H1 (cell line): Measurements from ENCODE around the gene PHC3. TPM values are rescaled to one million over a fixed set of nuclear protein-coding genes. Genes with fewer than 3 reads are reported as not detected.

ENCODE experiments used
- POLR2AphosphoS5 ChIP-seq: IDR thresholded peaks from 2 replicates; pipeline ENCODE4 v1.6.1; 2011; ENCODE audit warnings: low read depth, low read length
- POU5F1 ChIP-seq: IDR thresholded peaks from 2 replicates; pipeline ENCODE4 v1.6.1; 2011; ENCODE audit warnings: low read depth, mild to moderate bottlenecking, low read length, moderate library complexity
- SIX5 ChIP-seq: IDR thresholded peaks from 2 replicates; pipeline ENCODE4 v1.6.1; 2011; ENCODE audit warnings: mild to moderate bottlenecking, low read depth, low read length
- SP1 ChIP-seq: IDR thresholded peaks from 2 replicates; pipeline ENCODE4 v1.6.1; 2011; ENCODE audit warnings: low read depth, low read length
- USF2 ChIP-seq: IDR thresholded peaks from 2 replicates; pipeline ENCODE4 v1.6.1; 2011; ENCODE audit warnings: low read length, improper control_type of control experiment
- ZNF274 ChIP-seq: IDR thresholded peaks from 2 replicates; pipeline ENCODE4 v1.7.0; 2012; ENCODE audit warnings: low read length, borderline replicate concordance; ENCODE audit errors: extremely low read depth
- polyA plus RNA-seq, 7 experiments: library from polyadenylated mRNA; depleted of rRNA in 3 of 7; stranded (reverse) in 5 of 7; unstranded in 2 of 7; fragments of >200 nt in 5 of 7; fragments of 200-250 nt in 2 of 7; gene quantifications; 1 replicate in 5 of 7; 2 replicates in 1 of 7; 4 replicates in 1 of 7; pipeline versions ENCODE4 v1.2.1 to v1.2.3, GENCODE V29; 2011 to 2013; ENCODE audit warnings: missing spikeins in 2 of 7, mixed read lengths in 2 of 7
- total RNA-seq: library from RNA; stranded (reverse); fragmentation: NEBNext Ultra II Directional; extraction: Animal tissue kit (Norgen Biotek cat#: 25700); gene quantifications from 2 replicates; pipeline ENCODE4 v1.2.1, GENCODE V29; 2021
- TF ChIP-seq, protein P1 (sequence below): fragments of 300-600 bp; sonication (generic); IDR thresholded peaks from 2 replicates; pipeline ENCODE4 v1.7.1; 2012; ENCODE audit warnings: low read length, moderate library complexity, mild to moderate bottlenecking, inconsistent platforms; ENCODE audit not compliant: insufficient replicate concordance

PHC3 gene
- total and polyA plus RNA-seq, 2 of the 8 experiments (the other 6 are each of a cell fraction or from before 2014, with no cell fraction given): 26.4 to 29.2 TPM

DNA sequence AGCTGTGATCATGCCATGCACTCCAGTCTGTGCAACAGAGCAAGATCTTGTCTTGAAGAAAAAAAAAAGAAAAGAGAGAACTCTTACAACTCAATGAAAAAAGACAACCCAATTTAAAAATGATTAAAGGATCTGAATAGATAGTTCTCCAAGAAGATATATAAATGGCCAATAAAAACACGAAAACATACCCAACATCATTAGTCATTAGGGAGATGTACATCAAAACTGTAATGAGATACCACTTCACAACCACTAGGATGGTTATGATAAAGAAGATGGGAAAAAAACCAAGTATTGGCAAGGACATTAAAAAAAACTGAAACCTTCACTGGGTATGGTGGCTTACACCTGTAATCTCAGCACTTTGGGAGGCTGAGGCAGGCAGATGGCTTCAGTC, 38.3 kb upstream of the PHC3 start (continued):
- TF ChIP-seq, protein P1, sequence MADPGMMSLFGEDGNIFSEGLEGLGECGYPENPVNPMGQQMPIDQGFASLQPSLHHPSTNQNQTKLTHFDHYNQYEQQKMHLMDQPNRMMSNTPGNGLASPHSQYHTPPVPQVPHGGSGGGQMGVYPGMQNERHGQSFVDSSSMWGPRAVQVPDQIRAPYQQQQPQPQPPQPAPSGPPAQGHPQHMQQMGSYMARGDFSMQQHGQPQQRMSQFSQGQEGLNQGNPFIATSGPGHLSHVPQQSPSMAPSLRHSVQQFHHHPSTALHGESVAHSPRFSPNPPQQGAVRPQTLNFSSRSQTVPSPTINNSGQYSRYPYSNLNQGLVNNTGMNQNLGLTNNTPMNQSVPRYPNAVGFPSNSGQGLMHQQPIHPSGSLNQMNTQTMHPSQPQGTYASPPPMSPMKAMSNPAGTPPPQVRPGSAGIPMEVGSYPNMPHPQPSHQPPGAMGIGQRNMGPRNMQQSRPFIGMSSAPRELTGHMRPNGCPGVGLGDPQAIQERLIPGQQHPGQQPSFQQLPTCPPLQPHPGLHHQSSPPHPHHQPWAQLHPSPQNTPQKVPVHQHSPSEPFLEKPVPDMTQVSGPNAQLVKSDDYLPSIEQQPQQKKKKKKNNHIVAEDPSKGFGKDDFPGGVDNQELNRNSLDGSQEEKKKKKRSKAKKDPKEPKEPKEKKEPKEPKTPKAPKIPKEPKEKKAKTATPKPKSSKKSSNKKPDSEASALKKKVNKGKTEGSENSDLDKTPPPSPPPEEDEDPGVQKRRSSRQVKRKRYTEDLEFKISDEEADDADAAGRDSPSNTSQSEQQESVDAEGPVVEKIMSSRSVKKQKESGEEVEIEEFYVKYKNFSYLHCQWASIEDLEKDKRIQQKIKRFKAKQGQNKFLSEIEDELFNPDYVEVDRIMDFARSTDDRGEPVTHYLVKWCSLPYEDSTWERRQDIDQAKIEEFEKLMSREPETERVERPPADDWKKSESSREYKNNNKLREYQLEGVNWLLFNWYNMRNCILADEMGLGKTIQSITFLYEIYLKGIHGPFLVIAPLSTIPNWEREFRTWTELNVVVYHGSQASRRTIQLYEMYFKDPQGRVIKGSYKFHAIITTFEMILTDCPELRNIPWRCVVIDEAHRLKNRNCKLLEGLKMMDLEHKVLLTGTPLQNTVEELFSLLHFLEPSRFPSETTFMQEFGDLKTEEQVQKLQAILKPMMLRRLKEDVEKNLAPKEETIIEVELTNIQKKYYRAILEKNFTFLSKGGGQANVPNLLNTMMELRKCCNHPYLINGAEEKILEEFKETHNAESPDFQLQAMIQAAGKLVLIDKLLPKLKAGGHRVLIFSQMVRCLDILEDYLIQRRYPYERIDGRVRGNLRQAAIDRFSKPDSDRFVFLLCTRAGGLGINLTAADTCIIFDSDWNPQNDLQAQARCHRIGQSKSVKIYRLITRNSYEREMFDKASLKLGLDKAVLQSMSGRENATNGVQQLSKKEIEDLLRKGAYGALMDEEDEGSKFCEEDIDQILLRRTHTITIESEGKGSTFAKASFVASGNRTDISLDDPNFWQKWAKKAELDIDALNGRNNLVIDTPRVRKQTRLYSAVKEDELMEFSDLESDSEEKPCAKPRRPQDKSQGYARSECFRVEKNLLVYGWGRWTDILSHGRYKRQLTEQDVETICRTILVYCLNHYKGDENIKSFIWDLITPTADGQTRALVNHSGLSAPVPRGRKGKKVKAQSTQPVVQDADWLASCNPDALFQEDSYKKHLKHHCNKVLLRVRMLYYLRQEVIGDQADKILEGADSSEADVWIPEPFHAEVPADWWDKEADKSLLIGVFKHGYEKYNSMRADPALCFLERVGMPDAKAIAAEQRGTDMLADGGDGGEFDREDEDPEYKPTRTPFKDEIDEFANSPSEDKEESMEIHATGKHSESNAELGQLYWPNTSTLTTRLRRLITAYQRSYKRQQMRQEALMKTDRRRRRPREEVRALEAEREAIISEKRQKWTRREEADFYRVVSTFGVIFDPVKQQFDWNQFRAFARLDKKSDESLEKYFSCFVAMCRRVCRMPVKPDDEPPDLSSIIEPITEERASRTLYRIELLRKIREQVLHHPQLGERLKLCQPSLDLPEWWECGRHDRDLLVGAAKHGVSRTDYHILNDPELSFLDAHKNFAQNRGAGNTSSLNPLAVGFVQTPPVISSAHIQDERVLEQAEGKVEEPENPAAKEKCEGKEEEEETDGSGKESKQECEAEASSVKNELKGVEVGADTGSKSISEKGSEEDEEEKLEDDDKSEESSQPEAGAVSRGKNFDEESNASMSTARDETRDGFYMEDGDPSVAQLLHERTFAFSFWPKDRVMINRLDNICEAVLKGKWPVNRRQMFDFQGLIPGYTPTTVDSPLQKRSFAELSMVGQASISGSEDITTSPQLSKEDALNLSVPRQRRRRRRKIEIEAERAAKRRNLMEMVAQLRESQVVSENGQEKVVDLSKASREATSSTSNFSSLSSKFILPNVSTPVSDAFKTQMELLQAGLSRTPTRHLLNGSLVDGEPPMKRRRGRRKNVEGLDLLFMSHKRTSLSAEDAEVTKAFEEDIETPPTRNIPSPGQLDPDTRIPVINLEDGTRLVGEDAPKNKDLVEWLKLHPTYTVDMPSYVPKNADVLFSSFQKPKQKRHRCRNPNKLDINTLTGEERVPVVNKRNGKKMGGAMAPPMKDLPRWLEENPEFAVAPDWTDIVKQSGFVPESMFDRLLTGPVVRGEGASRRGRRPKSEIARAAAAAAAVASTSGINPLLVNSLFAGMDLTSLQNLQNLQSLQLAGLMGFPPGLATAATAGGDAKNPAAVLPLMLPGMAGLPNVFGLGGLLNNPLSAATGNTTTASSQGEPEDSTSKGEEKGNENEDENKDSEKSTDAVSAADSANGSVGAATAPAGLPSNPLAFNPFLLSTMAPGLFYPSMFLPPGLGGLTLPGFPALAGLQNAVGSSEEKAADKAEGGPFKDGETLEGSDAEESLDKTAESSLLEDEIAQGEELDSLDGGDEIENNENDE: no peak
- TF ChIP-seq POU5F1 (no peak), POLR2AphosphoS5 (no peak), ZNF274 (no peak), SP1 (no peak), SIX5 (no peak), USF2 (no peak)
